Measurements from ENCODE around the gene PARK7.
"Not testable (repeated sequence)": the region's sequence is repeated elsewhere in the genome, so short reads cannot be mapped to it uniquely, and the experiment has no call there.

Gene PARK7

DNA sequence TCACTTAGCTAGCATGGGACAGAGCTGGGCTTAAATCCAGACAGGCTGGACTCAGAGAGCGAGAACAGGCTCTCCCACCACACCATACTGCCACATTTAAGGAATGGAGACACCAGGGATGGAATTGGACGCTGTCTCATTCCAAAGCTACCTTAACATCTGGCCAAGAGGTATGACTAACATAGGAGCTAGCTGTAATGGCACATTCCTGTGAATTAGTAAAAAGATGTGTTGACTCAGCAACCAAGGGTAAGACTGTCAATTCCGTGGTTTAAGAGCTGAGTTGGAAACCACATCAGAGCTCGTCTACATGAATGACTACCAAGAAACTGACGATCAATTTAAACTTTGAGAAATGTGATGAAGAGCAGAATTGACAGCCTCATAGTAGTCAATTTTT lies 12.6 kb upstream of the PARK7 start:
- DNase-seq, result no peak

DNA sequence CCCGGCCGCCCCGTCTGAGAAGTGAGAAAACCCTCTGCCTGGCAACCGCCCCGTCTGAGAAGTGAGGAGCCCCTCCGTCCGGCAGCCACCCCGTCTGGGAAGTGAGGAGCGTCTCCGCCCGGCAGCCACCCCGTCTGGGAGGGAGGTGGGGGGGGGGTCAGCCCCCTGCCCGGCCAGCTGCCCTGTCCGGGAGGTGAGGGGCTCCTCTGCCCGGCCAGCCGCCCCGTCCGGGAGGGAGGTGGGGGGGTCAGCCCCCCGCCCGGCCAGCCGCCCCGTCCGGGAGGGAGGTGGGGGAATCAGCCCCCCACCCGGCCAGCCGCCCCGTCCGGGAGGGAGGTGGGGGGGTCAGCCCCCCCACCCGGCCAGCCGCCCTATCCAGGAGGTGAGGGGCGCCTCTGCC lies 8.7 kb upstream of the PARK7 start:
- DNase-seq, result not testable (repeated sequence)

DNA sequence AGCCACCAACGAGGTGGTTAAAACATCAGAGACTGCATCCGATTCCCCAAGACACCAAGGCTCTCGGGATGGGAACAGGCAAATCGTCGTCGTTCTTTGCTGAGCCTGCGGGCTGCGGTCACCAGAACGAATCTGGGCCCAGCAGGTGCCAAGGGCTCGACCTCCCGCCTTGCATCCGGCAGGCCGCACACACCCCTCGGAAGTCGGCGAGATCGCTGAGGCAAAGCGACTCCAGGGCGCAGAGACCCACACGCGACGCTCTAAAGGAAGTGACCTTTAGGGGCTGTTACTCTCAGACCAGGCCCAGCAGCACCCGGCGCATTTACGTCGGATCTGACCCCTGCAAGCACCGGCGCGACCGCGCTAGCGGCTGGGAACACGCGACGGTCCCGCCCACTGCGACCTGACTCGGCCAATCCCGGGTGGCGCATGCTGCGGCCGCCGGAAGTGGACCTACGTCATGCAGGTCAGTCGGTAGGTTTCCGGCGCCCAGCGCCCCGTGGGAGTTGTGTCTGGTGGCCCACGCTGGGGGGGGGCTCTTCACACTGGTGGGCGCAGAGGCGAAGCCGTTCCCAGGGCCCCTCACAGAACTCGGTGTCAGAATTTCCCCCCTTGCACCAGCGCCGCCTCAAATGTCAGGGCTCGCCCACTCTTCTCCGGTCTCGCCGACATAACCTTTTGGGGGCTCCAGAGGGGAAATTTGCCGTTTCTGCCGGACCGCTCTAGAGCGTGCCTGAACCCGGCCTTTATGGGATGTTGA lies 7.5 kb upstream of the PARK7 start:
- DNase-seq, result peak; percentile 99

DNA sequence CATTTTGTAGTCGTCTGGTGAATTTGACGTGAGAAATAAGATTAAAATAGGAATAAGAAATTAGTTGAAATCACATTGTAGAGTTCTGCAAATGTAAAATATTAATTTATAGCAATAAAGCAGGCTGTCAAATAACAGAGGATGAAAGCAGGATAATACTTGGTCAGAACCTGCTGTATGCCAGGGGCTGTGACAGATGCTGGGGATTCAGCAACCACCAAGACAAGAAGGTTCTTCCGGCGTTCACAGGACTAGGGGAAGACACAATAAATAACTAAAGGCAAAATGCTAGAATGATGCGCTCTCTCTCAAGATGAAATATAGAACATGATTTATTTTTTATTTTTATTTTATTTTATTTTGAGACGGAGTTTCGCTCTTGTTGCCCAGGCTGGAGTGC lies 6.8 kb upstream of the PARK7 start:
- DNase-seq, result peak; percentile 69

DNA sequence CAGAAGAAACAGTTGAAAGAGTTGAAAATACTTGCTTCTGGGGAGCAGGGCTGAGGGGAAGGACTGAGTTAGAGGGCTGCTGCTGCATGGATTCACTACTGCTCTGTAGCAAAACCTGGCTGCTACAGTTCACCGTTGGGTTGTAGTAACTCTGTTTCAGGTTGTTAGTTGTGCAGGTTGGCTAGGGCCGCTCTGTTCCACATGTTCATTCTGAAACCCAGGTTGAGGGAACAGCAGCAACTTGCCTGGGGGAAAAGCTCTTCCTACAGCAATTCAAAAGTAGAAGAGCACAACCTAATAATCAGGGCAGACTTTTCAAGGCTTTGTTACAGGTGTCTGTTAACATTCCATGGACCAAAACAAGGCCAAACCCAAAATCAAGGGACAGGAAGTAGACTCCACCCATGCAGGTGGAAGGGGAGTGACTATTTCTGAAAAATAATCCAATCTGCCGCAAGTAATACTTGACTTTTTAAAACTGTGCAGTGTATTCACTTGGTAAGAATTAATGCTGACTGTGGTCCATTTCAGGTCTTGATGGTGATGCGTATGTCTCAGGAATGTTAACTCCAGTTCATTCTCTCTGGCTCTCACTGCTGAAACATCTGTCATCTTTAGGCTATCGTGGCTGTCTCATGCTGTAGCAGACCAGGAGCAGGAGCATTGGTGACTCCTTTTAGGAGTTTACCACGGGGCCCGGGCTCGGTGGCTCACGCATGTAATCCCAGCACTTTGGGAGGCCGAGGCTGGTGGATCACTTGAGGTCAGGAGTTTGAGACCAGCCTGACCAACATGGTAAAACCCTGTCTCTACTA lies 5.1 kb upstream of the PARK7 start:
- no peak for DNase-seq

DNA sequence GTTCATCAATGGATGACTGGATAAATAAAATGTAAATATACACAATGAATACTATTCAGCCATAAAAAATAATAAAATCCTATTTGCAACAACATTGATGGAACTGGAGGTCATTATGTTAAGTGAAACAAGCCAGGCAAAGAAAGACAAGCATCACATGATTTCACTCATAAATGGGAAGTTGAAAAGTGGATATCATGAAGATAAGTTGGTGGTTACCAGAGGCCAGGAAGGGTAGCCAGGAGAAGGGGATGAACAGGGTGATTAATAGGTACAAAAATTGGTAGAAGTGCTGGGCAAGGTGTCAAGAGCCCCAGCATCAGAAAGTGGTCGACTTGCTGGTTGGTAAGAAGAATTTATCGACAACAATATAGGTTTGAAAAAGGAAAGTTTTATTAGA lies 1.3 kb upstream of the PARK7 start:
- DNase-seq, result no peak

DNA sequence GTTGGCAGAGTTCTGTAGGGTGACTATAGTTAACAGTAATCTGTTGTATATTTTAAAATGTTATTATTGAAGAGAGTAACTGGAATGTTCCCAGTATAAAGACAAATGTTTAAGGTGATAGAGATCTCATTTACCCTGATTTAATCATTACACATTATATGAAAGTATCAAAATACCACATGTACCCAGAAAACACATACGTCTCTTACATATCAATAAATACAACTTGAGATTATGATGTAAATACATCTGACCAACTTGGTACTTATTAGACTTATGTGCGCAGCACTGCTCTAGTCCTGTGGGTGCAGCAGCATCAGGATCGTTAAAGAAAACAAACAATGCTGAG lies 670 bp upstream of the PARK7 start:
- peak; percentile 85 for DNase-seq

DNA sequence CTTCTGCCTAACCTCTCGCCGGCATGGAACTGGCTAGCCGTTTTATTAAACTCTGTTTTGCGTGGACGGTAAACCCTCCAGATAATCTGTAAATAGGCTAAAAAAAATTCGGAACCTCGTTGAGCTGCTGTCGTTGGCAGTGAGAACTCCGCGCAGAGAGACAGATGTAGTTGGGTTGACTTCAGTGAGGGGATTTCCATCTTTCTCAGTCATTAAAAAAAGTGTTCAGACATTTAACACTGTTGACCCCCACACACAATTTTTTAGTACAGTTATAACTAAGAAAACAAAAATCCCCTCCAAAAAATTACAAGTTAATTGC lies 464 bp downstream of the PARK7 start:
- no peak for DNase-seq

DNA sequence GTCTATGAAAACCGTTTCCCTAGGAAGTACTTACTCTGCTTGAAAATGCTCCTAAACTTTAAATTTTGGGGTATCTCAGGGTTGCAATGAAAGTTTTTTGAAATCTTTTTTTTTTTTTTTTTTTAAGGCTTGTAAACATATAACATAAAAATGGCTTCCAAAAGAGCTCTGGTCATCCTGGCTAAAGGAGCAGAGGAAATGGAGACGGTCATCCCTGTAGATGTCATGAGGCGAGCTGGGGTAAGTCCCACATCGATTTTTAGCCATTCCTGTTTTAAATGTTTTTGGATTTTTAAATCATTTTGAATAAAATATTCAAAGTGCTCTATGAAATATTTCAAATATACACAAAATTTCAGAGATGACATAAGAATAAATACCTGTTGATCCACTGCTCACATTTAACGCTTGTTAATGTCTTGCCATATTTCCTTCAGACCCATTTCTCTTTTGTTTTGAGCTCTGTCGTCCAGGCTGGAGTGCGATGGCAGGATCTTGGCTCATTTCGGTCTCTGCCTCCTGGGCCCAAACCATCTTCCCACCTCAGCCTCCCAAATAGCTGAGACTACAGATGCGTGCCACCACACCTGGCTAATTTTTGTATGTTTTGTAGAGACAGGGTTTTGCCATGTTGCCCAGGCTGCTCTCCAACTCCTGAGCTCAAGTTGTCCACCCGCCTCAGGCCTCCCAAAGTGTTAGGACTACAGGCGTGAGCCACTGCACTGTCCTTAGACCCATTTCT lies 1.3 kb downstream of the PARK7 start:
- DNase-seq, result no peak

DNA sequence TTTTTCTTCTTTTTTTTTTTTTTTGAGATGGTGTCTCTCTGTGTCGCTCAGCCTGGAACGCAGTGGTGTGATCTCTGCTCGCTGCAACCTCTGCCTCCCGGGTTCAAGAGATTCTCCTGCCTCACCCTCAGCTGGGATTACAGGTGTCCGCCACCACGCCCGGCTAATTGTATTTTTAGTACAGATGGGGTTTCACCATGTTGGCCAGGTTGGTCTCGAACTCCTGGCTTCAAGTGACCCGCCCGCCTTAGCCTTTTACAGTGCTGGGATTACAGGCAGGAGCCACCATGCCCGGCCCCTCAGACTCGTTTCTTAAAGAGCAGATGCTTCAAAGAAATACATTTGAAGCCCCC lies 1.8 kb downstream of the PARK7 start:
- DNase-seq, result not testable (repeated sequence)

DNA sequence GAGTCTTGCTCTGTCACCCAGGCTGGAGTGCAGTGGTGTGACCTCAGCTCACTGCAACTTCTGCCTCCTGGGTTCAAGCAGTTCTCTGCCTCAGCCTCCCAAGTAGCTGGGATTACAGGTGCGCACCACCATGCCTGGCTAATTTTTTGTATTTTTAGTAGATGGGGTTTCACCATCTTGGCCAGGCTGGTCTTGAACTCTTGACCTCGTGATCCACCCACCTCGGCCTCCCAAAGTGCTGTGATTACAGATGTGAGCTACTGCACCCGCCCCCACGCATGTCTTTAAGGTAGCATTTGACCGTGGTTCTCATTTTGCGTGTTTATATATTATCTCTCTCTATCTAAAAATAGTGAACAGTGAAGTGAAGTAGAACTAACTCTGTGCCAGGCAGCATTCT lies 2.3 kb downstream of the PARK7 start:
- not testable (repeated sequence) for DNase-seq

DNA sequence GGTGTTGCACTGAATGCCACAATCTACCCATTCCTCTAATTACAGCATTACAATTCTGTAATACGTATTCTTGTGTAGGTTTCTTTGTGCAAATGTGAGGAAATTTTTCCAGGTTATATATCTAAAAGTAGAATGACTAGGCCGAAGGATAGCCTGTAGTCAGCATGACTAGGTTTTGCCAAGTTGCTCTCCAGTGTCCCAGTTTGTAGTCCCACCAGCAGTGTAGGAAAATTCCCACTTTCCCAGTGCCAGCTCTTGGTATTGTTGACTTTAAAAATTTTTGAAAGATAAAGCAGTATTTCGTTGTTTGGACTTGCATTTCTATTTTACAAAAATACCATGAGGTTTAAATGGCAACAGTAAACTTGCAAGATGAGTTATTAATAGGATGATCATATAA lies 3.0 kb downstream of the PARK7 start:
- no peak for DNase-seq

DNA sequence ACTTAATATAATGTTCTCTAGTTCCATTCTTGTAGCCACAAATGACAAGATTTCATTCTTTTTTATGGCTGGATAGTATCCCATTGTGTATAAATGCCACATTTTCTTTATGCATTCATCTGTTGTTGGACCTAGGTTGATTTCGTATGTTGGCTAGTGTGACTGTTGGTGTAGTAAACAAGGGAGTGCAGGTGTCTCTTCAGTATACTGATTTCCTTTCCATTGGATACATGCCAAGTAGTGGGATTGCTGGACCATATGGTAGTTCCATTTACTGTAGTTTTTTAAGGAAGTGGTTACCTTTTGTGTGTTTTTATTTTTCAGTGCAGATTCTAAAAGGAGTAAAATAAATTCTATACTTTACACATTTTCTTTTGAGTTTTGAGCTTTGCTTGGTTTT lies 5.7 kb downstream of the PARK7 start:
- DNase-seq, result no peak

DNA sequence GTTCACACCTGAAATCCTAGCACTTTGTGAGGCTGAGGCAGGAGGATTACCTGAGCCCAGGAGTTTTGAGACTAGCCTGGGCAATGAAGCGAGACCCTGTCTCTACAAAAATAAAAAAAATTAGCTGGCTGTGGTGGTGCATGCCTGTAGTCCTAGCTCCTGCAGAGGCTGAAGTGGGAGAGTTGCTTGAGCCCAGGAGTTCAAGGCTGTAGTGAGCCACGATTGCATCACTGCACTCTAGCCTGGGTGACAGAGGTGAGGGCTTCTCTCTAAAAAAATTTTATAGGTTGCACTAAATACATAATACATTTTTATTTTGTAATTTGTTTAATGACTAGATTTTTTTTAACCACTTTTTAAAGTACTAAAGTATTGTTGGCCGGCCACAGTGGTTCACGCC lies 6.1 kb downstream of the PARK7 start:
- no peak for DNase-seq

DNA sequence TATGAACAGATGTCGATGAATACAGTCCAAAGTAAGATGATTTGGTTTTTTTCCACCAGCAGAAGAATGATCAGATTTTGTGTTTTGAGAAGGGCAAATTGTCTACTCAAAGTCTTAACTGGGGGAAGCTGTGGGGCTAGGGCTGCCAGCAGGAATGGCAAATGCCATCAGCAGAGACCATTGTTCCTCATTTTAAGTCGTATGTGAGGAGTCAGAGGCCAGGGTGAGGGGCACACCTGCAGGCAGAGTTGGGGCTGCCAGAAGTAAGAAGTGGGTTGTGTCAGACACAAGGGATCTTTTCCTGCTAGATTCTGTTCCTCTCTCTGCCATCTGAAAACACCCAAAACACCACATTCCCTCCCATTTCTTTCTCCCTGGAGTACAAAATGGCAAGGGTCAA lies 8.7 kb downstream of the PARK7 start:
- DNase-seq, result no peak

DNA sequence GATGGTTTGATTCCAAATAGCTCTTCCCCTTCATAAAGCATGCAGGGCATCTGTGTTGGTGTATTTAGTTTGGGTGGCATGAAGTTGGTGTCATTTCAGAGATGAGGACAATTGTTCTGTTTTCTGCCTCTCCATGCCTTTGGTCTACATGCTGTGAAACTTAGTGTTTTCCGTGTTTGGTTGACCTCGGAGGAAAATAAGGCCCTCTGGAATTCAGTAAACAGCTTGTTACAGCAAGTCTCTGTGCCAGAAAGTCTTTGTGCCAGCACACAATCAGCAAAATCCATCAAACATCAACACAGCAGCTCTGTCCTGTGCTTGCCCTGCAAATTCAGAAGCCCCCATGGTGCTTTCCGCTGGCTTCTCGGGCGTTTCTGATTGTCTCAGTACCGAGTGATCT lies 9.5 kb downstream of the PARK7 start:
- DNase-seq, result no peak

DNA sequence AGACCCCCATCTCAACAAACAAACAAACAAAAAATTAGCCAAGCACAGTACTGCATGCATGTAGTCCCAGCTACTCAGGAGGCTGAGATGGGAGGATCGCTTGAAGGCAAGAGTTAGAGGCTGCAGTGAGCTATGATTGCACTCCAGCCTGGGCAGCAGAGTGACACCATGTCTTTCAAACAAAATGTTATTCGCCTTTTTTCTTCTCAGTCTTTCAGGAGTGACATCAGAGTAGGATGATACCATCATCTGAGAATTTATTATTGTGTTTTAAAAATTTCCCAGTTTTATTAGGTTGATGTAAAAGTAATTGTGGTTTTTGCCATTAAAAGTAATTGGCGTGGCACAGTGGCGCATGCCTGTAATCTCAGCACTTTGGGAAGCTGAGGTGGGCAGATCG lies 10.8 kb downstream of the PARK7 start:
- DNase-seq, result no peak

DNA sequence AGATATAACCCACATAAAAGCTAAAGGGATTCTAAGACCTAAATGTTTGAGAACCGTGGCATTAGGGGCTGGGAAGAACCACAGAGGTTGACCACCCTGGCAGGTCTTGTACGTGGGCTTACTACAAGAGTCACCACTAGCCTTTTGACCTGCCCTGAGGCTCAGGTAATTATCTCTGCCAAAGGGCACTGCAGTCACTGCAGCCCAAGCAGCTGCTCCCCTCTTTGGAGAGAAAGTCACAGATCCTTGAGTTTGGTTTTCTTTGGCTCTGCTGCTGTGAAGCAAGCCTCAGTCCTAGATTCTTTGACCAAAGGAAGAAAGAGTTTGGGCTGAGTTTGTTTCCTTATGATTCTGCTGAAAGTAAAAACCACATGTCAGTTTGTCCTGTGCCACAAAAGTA lies 11.6 kb downstream of the PARK7 start:
- no peak for DNase-seq

DNA sequence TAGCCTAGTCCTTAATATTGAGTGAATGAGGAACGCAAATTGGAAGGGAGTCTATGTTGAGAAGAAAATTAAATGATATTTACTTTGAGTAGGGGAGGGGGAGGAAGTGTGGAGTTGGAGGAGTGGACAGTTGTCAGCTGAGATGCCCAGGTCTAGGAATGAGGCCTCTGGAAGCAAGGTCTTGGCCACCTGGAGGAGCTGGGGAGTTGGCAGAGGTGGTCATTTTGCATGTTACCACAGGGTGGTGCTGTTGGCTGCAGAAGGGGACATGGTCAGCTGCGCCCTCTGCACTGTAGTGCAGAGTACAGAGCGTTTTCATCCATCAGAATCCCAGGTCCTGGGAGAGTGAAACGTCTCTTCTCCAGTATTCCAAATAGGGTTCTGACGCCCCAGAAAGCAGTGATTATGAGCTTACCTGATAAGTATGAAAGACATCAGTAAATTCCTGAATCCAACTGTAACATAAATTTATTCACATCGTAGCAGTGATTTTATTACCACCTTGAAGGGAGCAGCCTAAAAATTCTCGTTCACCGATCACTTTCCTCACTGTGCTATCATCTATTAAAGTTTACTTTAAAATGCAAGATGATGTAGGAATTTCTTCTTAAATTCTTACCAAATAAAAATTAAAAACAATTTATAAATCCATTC lies 13.8 kb downstream of the PARK7 start:
- DNase-seq, result peak; percentile 100

DNA sequence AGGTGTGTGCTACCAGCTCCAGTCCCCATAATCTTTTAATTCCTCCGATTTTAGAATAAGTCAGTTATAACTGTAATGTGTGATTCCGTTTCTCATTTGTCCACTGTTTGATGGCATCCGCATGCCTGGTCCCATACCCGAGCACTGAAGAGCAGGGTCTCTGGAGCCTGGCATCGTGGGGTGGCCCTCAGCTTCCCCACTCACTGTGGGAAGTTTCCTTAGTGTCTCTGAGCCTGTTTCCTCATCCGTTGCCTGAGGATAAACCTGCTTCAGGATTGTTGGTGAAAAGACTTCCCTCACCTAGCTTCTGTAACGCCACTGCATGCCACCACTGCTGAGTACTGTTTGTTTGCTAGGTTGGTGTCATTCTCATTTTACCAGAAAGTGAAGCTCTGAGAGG lies 19.5 kb downstream of the PARK7 start:
- no peak for DNase-seq

DNA sequence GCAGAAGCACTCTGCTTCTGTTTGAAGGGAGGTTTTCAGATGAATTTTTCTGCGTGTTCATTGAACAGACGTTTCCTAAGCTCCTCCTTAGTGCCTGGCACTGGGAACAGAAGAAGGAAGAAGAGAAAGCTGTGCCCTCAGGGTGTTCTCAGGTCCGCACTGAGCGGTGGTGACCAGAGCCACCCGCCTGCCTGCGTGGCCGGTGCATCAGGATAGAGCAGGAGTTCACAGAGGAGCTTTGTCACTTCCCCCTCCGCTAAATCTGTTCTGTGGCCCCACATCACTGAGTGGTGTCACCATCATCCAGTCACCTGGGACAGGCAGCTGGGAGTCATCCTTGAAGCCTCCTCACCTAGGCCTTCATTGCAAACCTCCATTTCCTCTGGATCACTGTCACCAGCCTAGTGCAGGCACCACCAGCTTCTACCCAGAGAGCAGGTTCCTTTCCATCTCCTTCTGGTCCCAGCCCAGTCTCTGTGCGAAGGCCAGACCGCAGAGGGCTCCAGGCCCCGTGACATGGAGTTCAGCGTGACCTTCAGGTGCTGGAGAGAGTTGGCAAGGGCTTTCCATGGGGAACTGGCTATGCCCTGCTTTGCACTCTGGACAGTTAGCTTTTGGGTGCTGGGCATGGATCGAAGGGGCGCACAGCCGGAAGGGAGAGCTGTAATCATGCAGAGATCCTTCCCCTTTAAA lies 21.7 kb downstream of the PARK7 start:
- DNase-seq, result no peak

DNA sequence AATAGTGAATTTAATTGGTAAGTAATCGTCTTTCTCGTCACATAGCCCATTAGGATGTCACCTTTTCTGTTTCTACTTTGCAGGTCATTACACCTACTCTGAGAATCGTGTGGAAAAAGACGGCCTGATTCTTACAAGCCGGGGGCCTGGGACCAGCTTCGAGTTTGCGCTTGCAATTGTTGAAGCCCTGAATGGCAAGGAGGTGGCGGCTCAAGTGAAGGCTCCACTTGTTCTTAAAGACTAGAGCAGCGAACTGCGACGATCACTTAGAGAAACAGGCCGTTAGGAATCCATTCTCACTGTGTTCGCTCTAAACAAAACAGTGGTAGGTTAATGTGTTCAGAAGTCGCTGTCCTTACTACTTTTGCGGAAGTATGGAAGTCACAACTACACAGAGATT lies 23.3 kb downstream of the PARK7 start:
- no peak for DNase-seq
